ENCODE results near the gene ABHD17A.

DNA sequence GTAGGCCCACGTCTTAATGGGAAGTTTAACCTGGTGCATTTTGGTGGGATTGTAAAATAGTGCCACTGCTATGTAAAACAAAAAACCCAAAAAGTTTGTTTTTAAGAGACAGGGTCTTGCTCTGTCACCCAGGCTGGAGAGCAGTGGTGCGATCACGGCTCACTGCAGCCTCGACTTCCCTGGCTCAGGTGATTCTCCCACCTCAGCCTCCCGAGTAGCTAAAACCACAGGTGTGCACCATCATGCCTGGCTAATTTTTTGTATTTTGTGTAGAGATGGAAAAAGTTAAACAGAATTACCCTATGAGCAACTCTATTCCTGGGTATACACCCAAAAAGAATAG is 36.2 kb downstream of the ABHD17A start:
- TF ChIP-seq, protein P1, sequence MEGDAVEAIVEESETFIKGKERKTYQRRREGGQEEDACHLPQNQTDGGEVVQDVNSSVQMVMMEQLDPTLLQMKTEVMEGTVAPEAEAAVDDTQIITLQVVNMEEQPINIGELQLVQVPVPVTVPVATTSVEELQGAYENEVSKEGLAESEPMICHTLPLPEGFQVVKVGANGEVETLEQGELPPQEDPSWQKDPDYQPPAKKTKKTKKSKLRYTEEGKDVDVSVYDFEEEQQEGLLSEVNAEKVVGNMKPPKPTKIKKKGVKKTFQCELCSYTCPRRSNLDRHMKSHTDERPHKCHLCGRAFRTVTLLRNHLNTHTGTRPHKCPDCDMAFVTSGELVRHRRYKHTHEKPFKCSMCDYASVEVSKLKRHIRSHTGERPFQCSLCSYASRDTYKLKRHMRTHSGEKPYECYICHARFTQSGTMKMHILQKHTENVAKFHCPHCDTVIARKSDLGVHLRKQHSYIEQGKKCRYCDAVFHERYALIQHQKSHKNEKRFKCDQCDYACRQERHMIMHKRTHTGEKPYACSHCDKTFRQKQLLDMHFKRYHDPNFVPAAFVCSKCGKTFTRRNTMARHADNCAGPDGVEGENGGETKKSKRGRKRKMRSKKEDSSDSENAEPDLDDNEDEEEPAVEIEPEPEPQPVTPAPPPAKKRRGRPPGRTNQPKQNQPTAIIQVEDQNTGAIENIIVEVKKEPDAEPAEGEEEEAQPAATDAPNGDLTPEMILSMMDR (IDR thresholded peaks at IDR 0.05; ENCODE audit: low read depth, low read length, poor library complexity, severe bottlenecking) = no peak
- TF ChIP-seq EZH2phosphoT487 (IDR thresholded peaks at IDR 0.05; ENCODE audit: borderline replicate concordance, low read length) = no peak

All from DOHH2 (cell line).